MM.1S (cell line): ENCODE data around the gene SSUH2.

Experiments used
- DNase-seq: peaks from one replicate; pipeline ENCODE4 v3.0.0-alpha.2; 2015
- H2AFZ ChIP-seq: fragments of 300-600 bp; sonication (generic); 2 replicates; pipeline ENCODE4 v1.6.0; 2016; ENCODE audit warnings: antibody characterized with exemption, low read length
- H3F3A ChIP-seq: fragments of 300-600 bp; sonication (generic); 2 replicates; pipeline ENCODE4 v1.6.1; 2016; ENCODE audit warnings: mild to moderate bottlenecking, antibody characterized with exemption, low read length, moderate library complexity, mixed read lengths; ENCODE audit not compliant: insufficient read depth
- H3K27ac ChIP-seq: fragments of 300-600 bp; sonication (generic); 2 replicates; pipeline ENCODE4 v1.5.1; 2016; ENCODE audit warnings: mild to moderate bottlenecking, low read length
- H3K27me3 ChIP-seq: fragments of 300-600 bp; sonication (generic); replicated peaks from 2 replicates; pipeline ENCODE4 v1.6.0; 2016; ENCODE audit warnings: low read length; ENCODE audit not compliant: insufficient read depth
- H3K36me3 ChIP-seq: fragments of 300-600 bp; sonication (generic); replicated peaks from 2 replicates; pipeline ENCODE4 v1.6.1; 2016; ENCODE audit warnings: mild to moderate bottlenecking, low read length, mixed read lengths; ENCODE audit not compliant: insufficient read depth
- H3K4me1 ChIP-seq: fragments of 300-600 bp; sonication (generic); 2 replicates; pipeline ENCODE4 v1.6.1; 2016; ENCODE audit warnings: low read length, mixed read lengths
- H3K4me2 ChIP-seq: fragments of 300-600 bp; sonication (generic); 2 replicates; pipeline ENCODE4 v1.6.0; 2016; ENCODE audit warnings: low read depth, low read length
- H3K4me3 ChIP-seq: fragments of 300-600 bp; sonication (generic); 2 replicates; pipeline ENCODE4 v1.5.1; 2016; ENCODE audit warnings: low read length, mixed read lengths
- H3K79me2 ChIP-seq: fragments of 300-600 bp; sonication (generic); 2 replicates; pipeline ENCODE4 v1.6.1; 2016; ENCODE audit warnings: mixed run types, low read length, mixed read lengths
- H3K9ac ChIP-seq: fragments of 300-600 bp; sonication (generic); 2 replicates; pipeline ENCODE4 v1.6.1; 2016; ENCODE audit warnings: low read length, mixed read lengths
- H3K9me2 ChIP-seq: fragments of 300-600 bp; sonication (generic); replicated peaks from 2 replicates; pipeline ENCODE4 v1.6.1; 2016; ENCODE audit warnings: mild to moderate bottlenecking, low read length, mixed read lengths; ENCODE audit not compliant: insufficient read depth
- H3K9me3 ChIP-seq: fragments of 300-600 bp; sonication (generic); replicated peaks from 2 replicates; pipeline ENCODE4 v1.6.1; 2016; ENCODE audit warnings: mild to moderate bottlenecking, low read length, mixed read lengths; ENCODE audit not compliant: insufficient read depth
- H4K20me1 ChIP-seq: fragments of 300-600 bp; sonication (generic); 2 replicates; pipeline ENCODE4 v1.6.1; 2016; ENCODE audit warnings: mild to moderate bottlenecking, low read length, moderate library complexity, mixed read lengths; ENCODE audit not compliant: insufficient read depth
- EZH2 ChIP-seq: fragments of 300-600 bp; sonication (generic); optimal IDR thresholded peaks from 2 replicates; pipeline ENCODE3; 2017; ENCODE audit warnings: low read depth, mild to moderate bottlenecking, antibody characterized with exemption, low read length, mixed read lengths
- EZH2phosphoT487 ChIP-seq: fragments of 300-600 bp; sonication (generic); IDR thresholded peaks from 2 replicates; pipeline ENCODE4 v1.6.1; 2018; ENCODE audit warnings: antibody characterized with exemption, low read length
- TF ChIP-seq, protein P1 (sequence below): fragments of 300-600 bp; sonication (generic); IDR thresholded peaks from 2 replicates; pipeline ENCODE4 v1.5.1; 2016; ENCODE audit warnings: antibody characterized with exemption, low read length, mixed read lengths

Gene SSUH2

DNA sequence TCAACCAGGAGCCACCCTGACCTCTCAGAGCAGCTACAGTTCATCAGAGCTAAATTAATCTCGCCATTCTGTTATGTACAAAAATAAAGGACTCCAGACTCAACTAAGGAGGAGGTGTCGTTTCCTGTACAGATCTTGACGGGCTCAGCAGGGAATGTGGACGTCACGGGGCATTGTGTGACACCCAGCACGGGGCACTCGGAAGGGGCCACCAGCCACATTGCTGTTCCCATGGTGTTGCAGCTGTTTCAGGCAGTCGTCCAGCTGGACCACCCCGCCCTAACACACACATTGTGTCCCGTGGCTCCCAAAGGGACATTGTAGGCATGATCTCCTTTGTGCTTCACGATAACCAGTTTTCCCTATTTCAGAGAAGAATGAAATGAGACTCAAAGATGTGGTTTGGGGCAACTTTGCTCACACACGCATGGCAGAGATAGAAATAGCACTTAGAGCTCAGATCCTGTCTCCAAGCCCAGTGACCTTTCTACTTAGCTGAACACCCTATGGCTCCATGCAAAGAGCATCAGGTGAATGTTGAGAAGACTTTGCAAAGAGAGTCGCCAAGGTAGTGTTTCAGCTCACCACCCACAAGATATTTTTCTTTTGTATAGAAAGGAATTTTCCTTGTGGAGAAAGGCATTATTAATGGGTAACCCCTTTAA lies 5.5 kb downstream of the SSUH2 start:
- TF ChIP-seq, protein P1, sequence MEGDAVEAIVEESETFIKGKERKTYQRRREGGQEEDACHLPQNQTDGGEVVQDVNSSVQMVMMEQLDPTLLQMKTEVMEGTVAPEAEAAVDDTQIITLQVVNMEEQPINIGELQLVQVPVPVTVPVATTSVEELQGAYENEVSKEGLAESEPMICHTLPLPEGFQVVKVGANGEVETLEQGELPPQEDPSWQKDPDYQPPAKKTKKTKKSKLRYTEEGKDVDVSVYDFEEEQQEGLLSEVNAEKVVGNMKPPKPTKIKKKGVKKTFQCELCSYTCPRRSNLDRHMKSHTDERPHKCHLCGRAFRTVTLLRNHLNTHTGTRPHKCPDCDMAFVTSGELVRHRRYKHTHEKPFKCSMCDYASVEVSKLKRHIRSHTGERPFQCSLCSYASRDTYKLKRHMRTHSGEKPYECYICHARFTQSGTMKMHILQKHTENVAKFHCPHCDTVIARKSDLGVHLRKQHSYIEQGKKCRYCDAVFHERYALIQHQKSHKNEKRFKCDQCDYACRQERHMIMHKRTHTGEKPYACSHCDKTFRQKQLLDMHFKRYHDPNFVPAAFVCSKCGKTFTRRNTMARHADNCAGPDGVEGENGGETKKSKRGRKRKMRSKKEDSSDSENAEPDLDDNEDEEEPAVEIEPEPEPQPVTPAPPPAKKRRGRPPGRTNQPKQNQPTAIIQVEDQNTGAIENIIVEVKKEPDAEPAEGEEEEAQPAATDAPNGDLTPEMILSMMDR: no peak
- TF ChIP-seq EZH2phosphoT487 (no peak), EZH2 (no peak)
- H3K9ac ChIP-seq: no peak overlapping the region
- no peak overlapping the region for H2AFZ ChIP-seq
- no peaks in the 10 kb centered on the region for H4K20me1 ChIP-seq
- no peaks in the 10 kb centered on the region for H3K4me1 ChIP-seq
- no peak overlapping the region for H3K27ac ChIP-seq
- H3K79me2 ChIP-seq: no peaks in the 10 kb centered on the region
- H3K4me3 ChIP-seq: no peak overlapping the region
- H3K36me3 ChIP-seq: no peaks in the 10 kb centered on the region
- no peaks in the 10 kb centered on the region for H3K9me2 ChIP-seq
- H3F3A ChIP-seq: no peaks in the 10 kb centered on the region
- no peaks in the 10 kb centered on the region for H3K27me3 ChIP-seq
- no peak for DNase-seq
- no peaks in the 10 kb centered on the region for H3K9me3 ChIP-seq
- H3K4me2 ChIP-seq: no peak overlapping the region

DNA sequence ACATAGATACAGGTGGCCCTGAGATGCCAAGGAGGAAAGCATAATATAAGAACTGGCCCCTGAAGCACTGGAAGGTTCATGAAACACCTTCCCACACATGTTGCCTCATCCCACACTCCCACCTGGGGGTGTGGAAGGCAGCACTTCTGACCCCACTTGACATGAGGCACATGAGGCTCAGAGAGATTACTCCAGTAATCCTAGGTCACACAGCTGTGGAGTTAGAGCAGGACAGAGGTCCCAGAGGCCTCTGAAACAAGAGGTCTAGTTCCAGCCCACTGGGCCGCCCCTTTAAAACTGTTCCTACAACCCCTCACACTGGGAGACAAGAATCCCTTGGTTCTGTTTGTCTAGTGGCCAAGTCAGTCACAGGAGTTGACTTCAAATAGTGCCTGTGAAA lies 7.2 kb downstream of the SSUH2 start:
- Histone ChIP-seq H3K36me3 (no peaks in the 10 kb centered on the region), H3K4me3 (no peak overlapping the region), H3K79me2 (no peaks in the 10 kb centered on the region), H3K27ac (no peak overlapping the region), H3K9me2 (no peaks in the 10 kb centered on the region), H3K27me3 (no peaks in the 10 kb centered on the region), H3K9me3 (no peaks in the 10 kb centered on the region), H3K9ac (no peak overlapping the region), H3K4me2 (no peak overlapping the region), H2AFZ (no peak overlapping the region), H3K4me1 (no peaks in the 10 kb centered on the region), H4K20me1 (no peaks in the 10 kb centered on the region), H3F3A (no peaks in the 10 kb centered on the region)
- no peak for DNase-seq
- no peak for TF ChIP-seq EZH2phosphoT487
- no peak for TF ChIP-seq EZH2
- TF ChIP-seq, protein P1: no peak

- no peak for DNase-seq
- TF ChIP-seq EZH2phosphoT487: no peak
- TF ChIP-seq, protein P1: no peak
- no peak for TF ChIP-seq EZH2
- Histone ChIP-seq H3K4me3 (no peak overlapping the region), H3K9me3 (no peaks in the 10 kb centered on the region), H3K27me3 (no peaks in the 10 kb centered on the region), H3K9me2 (no peaks in the 10 kb centered on the region), H3F3A (no peaks in the 10 kb centered on the region), H3K79me2 (no peaks in the 10 kb centered on the region), H3K9ac (no peak overlapping the region), H2AFZ (no peak overlapping the region), H3K4me1 (no peaks in the 10 kb centered on the region), H3K27ac (no peak overlapping the region), H3K4me2 (no peak overlapping the region), H3K36me3 (no peaks in the 10 kb centered on the region), H4K20me1 (no peaks in the 10 kb centered on the region)
Observed at GRCh38 chr3:8635631-8636030, 9.0 kb downstream of the SSUH2 start.
